DND-41 (cell line): ENCODE results near the gene AMPD1.

ENCODE experiments used
- CTCF ChIP-seq: IDR thresholded peaks from 2 replicates; pipeline ENCODE4 v1.5.1; 2012; ENCODE audit warnings: borderline replicate concordance, low read length, moderate library complexity, mild to moderate bottlenecking; ENCODE audit not compliant: poor library complexity, severe bottlenecking; ENCODE audit errors: extremely low read depth
- EZH2 ChIP-seq: IDR thresholded peaks from 3 replicates; pipeline ENCODE4 v1.6.1; 2012; ENCODE audit warnings: borderline replicate concordance, low read depth, mild to moderate bottlenecking, moderate library complexity, low read length, inconsistent platforms; ENCODE audit not compliant: severe bottlenecking

GRCh38 chr1:114692947-114693346, 2.4 kb downstream of the AMPD1 start:
- no peak for TF ChIP-seq CTCF
- no peak for TF ChIP-seq EZH2
